H9 (cell line): ENCODE results near the gene FAM124A. TPM values are rescaled to one million over a fixed set of nuclear protein-coding genes. Genes with fewer than 3 reads are reported as not detected.

Experiments
- DNase-seq: peaks from one replicate; pipeline ENCODE4 v3.0.0-alpha.2; 2017
- H2AFZ ChIP-seq: one replicate; pipeline ENCODE4 v1.6.1; 2013; ENCODE audit warnings: mild to moderate bottlenecking, low read length, control low read depth, moderate library complexity
- H2AK5ac ChIP-seq: 2 replicates; pipeline ENCODE4 v1.6.1; 2013; ENCODE audit warnings: low read length, control low read depth, mixed read lengths; ENCODE audit not compliant: insufficient read length
- H2BK120ac ChIP-seq: one replicate; pipeline ENCODE4 v1.6.1; 2013; ENCODE audit warnings: low read depth, mild to moderate bottlenecking, low read length, control low read depth, inconsistent platforms; ENCODE audit not compliant: poor library complexity, severe bottlenecking
- H2BK12ac ChIP-seq: 2 replicates; pipeline ENCODE4 v1.6.1; 2013; ENCODE audit warnings: low read length, control low read depth, mixed read lengths, low read depth; ENCODE audit not compliant: insufficient read length
- H2BK15ac ChIP-seq: 2 replicates; pipeline ENCODE4 v1.6.1; 2013; ENCODE audit warnings: low read depth, low read length, control low read depth
- H2BK20ac ChIP-seq: one replicate; pipeline ENCODE4 v1.6.1; 2013; ENCODE audit warnings: low read depth, mild to moderate bottlenecking, low read length, control low read depth, inconsistent platforms; ENCODE audit not compliant: poor library complexity, severe bottlenecking
- H2BK5ac ChIP-seq: 2 replicates; pipeline ENCODE4 v1.6.1; 2013; ENCODE audit warnings: low read length, control low read depth, mixed read lengths; ENCODE audit not compliant: insufficient read length
- H3K14ac ChIP-seq: 2 replicates; pipeline ENCODE4 v1.6.1; 2013; ENCODE audit warnings: low read length, control low read depth; ENCODE audit not compliant: insufficient read depth
- H3K18ac ChIP-seq: 2 replicates; pipeline ENCODE4 v1.6.1; 2013; ENCODE audit warnings: low read depth, mild to moderate bottlenecking, mixed read lengths, low read length, control low read depth; ENCODE audit not compliant: insufficient read length
- H3K23ac ChIP-seq: 2 replicates; pipeline ENCODE4 v1.6.1; 2013; ENCODE audit warnings: low read length, control low read depth, mixed read lengths, low read depth; ENCODE audit not compliant: insufficient read length
- H3K23me2 ChIP-seq: 2 replicates; pipeline ENCODE4 v1.6.1; 2013; ENCODE audit warnings: low read depth, mild to moderate bottlenecking, mixed read lengths, low read length, control low read depth; ENCODE audit not compliant: insufficient read length, poor library complexity, severe bottlenecking
- H3K27ac ChIP-seq: 2 replicates; pipeline ENCODE4 v1.5.1; 2013; ENCODE audit warnings: low read length, control low read depth, mixed read lengths, low read depth; ENCODE audit not compliant: insufficient read length
- H3K27me3 ChIP-seq: 2 replicates; pipeline ENCODE4 v1.6.1; 2013; ENCODE audit warnings: low read length, control low read depth, inconsistent platforms; ENCODE audit not compliant: insufficient read depth
- H3K4ac ChIP-seq: 2 replicates; pipeline ENCODE4 v1.6.1; 2013; ENCODE audit warnings: low read depth, mild to moderate bottlenecking, control low read depth, inconsistent platforms, low read length, moderate library complexity
- H3K4me1 ChIP-seq: 2 replicates; pipeline ENCODE4 v1.6.1; 2013; ENCODE audit warnings: low read length, control low read depth, inconsistent platforms; ENCODE audit not compliant: insufficient read depth
- H3K4me2 ChIP-seq: 2 replicates; pipeline ENCODE4 v1.6.1; 2013; ENCODE audit warnings: low read length, control low read depth, mixed read lengths; ENCODE audit not compliant: insufficient read length, insufficient read depth
- H3K56ac ChIP-seq: 2 replicates; pipeline ENCODE4 v1.6.1; 2013; ENCODE audit warnings: low read depth, mild to moderate bottlenecking, mixed read lengths, low read length, control low read depth; ENCODE audit not compliant: insufficient read length
- H3K79me1 ChIP-seq: 2 replicates; pipeline ENCODE4 v1.6.1; 2013; ENCODE audit warnings: low read depth, mild to moderate bottlenecking, moderate library complexity, low read length, control low read depth, inconsistent platforms; ENCODE audit not compliant: insufficient read depth, poor library complexity, severe bottlenecking
- H3K79me2 ChIP-seq: 2 replicates; pipeline ENCODE4 v1.6.1; 2013; ENCODE audit warnings: low read length, control low read depth, inconsistent platforms; ENCODE audit not compliant: insufficient read depth
- H3K9ac ChIP-seq: 2 replicates; pipeline ENCODE4 v1.6.1; 2013; ENCODE audit warnings: low read length, control low read depth, mixed read lengths; ENCODE audit not compliant: insufficient read length; ENCODE audit errors: extremely low read depth
- H3K9me3 ChIP-seq: one replicate; pipeline ENCODE4 v1.6.1; 2013; ENCODE audit warnings: low read depth, low read length, inconsistent platforms; ENCODE audit not compliant: control insufficient read depth
- H3T11ph ChIP-seq: one replicate; pipeline ENCODE4 v1.6.1; 2013; ENCODE audit warnings: mild to moderate bottlenecking, low read length, control low read depth, inconsistent platforms
- H4K20me1 ChIP-seq: one replicate; pipeline ENCODE4 v1.6.1; 2013; ENCODE audit not compliant: control insufficient read depth, insufficient read length, insufficient read depth
- H4K5ac ChIP-seq: 2 replicates; pipeline ENCODE4 v1.6.1; 2013; ENCODE audit warnings: low read depth, mild to moderate bottlenecking, mixed read lengths, low read length, control low read depth; ENCODE audit not compliant: insufficient read length
- H4K8ac ChIP-seq: replicated peaks from 2 replicates; pipeline ENCODE4 v1.6.1; 2013; ENCODE audit warnings: low read length, control low read depth, mixed read lengths, low read depth; ENCODE audit not compliant: insufficient read length
- H4K91ac ChIP-seq: 2 replicates; pipeline ENCODE4 v1.6.1; 2013; ENCODE audit warnings: low read depth, mild to moderate bottlenecking, moderate library complexity, mixed read lengths, low read length, control low read depth; ENCODE audit not compliant: insufficient read length
- H3K27ac Mint-ChIP-seq, 3 experiments: 2 replicates in 2 of 3; 3 replicates in 1 of 3; pipeline ENCODE4 v1.8.0; 2020 to 2021; ENCODE audit warnings: mixed read lengths in 3 of 3, mild to moderate bottlenecking in 1 of 3, moderate library complexity in 1 of 3
- H3K27me3 Mint-ChIP-seq: 2 replicates; pipeline ENCODE4 v1.8.0; 2021; ENCODE audit warnings: low read depth, mild to moderate bottlenecking, moderate library complexity, mixed read lengths
- H3K36me3 Mint-ChIP-seq, 3 experiments: 2 replicates in 2 of 3; 3 replicates in 1 of 3; pipeline ENCODE4 v1.8.0; 2020 to 2021; ENCODE audit warnings: low read depth in 3 of 3, mixed read lengths in 3 of 3; ENCODE audit not compliant: insufficient read depth in 1 of 3
- H3K4me1 Mint-ChIP-seq, 2 experiments: 2 replicates each; pipeline ENCODE4 v1.8.0; 2020; ENCODE audit warnings: mixed read lengths in 2 of 2
- H3K4me3 Mint-ChIP-seq, 2 experiments: 2 replicates in 1 of 2; 3 replicates in 1 of 2; pipeline ENCODE4 v1.8.0; 2020 to 2021; ENCODE audit warnings: mild to moderate bottlenecking in 2 of 2, mixed read lengths in 2 of 2, moderate library complexity in 1 of 2
- H3K9me3 Mint-ChIP-seq, 2 experiments: 2 replicates in 1 of 2; 3 replicates in 1 of 2; pipeline ENCODE4 v1.8.0; 2020; ENCODE audit warnings: mild to moderate bottlenecking in 2 of 2, mixed read lengths in 2 of 2, moderate library complexity in 1 of 2
- WGBS: extraction: QIAGEN DNeasy Blood & Tissue Kit; methylation state at CpG from one replicate; pipeline ENCODE4 v1.1.7; 2013; ENCODE audit warnings: missing lambda C conversion rate, low lambda C conversion rate, mixed read lengths; ENCODE audit not compliant: insufficient read length; ENCODE audit errors: extremely low coverage; 5-methylcytosine and 5-hydroxymethylcytosine counted together
- total RNA-seq: library from RNA; stranded (reverse); gene quantifications from 2 replicates; pipeline ENCODE4 v1.2.1, GENCODE V29; 2021
- TF ChIP-seq, protein P1 (sequence below): fragments of 200-600 bp; sonication (generic); conservative IDR thresholded peaks from 3 replicates; pipeline ENCODE4 v1.8.0; 2021; ENCODE audit warnings: antibody characterized with exemption, mild to moderate bottlenecking

Gene FAM124A
- total RNA-seq, 1 experiment from 2014 or later: 41.9 TPM

DNA sequence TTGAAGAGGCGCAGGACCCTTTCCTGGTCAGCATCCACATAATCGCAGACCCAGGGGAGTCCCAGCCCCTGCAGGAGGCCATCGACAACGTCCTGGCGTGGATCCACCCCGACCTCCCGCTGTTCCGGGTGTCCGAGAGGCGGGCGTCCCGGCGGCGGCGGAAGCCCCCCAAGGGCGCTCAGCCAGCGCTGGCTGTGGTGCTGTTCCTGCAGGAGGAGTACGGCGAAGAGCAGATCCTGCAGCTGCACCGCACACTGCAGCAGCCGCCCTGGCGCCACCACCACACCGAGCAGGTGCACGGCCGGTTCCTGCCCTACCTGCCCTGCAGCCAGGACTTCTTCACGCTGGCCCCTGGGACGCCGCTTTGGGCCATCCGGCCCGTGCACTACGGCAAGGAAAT lies 29.3 kb downstream of the FAM124A start:
- Histone ChIP-seq H3K4me1 (peaks cover 13% of the 10 kb centered on the region; the same call in 1 of the 2 replicates), H4K20me1 (peaks cover 2% of the 10 kb centered on the region), H4K5ac (no peak overlapping the region), H3K4ac (no peak overlapping the region), H3T11ph (no peak overlapping the region), H4K91ac (no peak overlapping the region), H3K9me3 (no peaks in the 10 kb centered on the region), H3K4me2 (no peak overlapping the region), H3K79me1 (peaks cover 3% of the 10 kb centered on the region), H3K56ac (no peak overlapping the region), H3K23me2 (no peaks in the 10 kb centered on the region), H2BK15ac (no peak overlapping the region), H2AFZ (no peak overlapping the region), H2BK5ac (no peak overlapping the region), H3K14ac (no peak overlapping the region), H2AK5ac (no peak overlapping the region), H3K9ac (no peak overlapping the region), H2BK20ac (no peak overlapping the region), H2BK120ac (no peak overlapping the region), H3K27me3 (no peaks in the 10 kb centered on the region), H3K18ac (no peak overlapping the region), H4K8ac (no peak overlapping the region), H2BK12ac (no peak overlapping the region), H3K27ac (no peak overlapping the region), H3K79me2 (peaks cover 11% of the 10 kb centered on the region; the same call in 1 of the 2 replicates), H3K23ac (no peak overlapping the region)
- Mint-ChIP-seq H3K27me3 (no peaks in the 10 kb centered on the region), H3K36me3 (peaks cover 45 to 50% (median 47%) of the 10 kb centered on the region in 3 experiments), H3K27ac (no peak overlapping the region), H3K4me1 (peaks cover 36 to 53% of the 10 kb centered on the region in 2 experiments), H3K4me3 (no peak overlapping the region), H3K9me3 (no peaks in the 10 kb centered on the region)
- TF ChIP-seq, protein P1, sequence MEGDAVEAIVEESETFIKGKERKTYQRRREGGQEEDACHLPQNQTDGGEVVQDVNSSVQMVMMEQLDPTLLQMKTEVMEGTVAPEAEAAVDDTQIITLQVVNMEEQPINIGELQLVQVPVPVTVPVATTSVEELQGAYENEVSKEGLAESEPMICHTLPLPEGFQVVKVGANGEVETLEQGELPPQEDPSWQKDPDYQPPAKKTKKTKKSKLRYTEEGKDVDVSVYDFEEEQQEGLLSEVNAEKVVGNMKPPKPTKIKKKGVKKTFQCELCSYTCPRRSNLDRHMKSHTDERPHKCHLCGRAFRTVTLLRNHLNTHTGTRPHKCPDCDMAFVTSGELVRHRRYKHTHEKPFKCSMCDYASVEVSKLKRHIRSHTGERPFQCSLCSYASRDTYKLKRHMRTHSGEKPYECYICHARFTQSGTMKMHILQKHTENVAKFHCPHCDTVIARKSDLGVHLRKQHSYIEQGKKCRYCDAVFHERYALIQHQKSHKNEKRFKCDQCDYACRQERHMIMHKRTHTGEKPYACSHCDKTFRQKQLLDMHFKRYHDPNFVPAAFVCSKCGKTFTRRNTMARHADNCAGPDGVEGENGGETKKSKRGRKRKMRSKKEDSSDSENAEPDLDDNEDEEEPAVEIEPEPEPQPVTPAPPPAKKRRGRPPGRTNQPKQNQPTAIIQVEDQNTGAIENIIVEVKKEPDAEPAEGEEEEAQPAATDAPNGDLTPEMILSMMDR: no peak
- WGBS: no CpG with 5 or more reads among the region's 31 CpGs
- DNase-seq: no peak
